Posterior vena cava (tissue), 2 donors: ENCODE data around the gene CXXC4. TPM values are rescaled to one million over a fixed set of nuclear protein-coding genes. Genes with fewer than 3 reads are reported as not detected.

Source experiments
- DNase-seq: peaks from one replicate; pipeline ENCODE4 v3.0.0-alpha.2; 2020; ENCODE audit warnings: low spot score
- intact Hi-C, 2 donors: fragments of 100-400 bp; cut with DNase I; formaldehyde crosslinking; loops; one replicate each; pipeline versions ENCODE4 v1.14.1 to v1.14.2; 2022 to 2023
- total RNA-seq, 2 donors: library from RNA; stranded (reverse); fragmentation: NEBNext Ultra II Directional; extraction: Animal tissue kit (Norgen Biotek cat#: 25700); gene quantifications; one replicate each; pipeline ENCODE4 v1.2.1, GENCODE V29; 2021
- donor health status: DM: yes; HTN: yes; CAD: no.
- donor health status: DM: yes; HTN: yes; CAD: no.

The CXXC4 gene
- total RNA-seq, 2 donors from 2014 or later = 0.14 to 0.37 TPM

GRCh38 chr4:104490770-104491480 lies 3.8 kb downstream of the CXXC4 start:
- intact Hi-C loops = no loop called here
- peak; percentile 91 for DNase-seq

DNA sequence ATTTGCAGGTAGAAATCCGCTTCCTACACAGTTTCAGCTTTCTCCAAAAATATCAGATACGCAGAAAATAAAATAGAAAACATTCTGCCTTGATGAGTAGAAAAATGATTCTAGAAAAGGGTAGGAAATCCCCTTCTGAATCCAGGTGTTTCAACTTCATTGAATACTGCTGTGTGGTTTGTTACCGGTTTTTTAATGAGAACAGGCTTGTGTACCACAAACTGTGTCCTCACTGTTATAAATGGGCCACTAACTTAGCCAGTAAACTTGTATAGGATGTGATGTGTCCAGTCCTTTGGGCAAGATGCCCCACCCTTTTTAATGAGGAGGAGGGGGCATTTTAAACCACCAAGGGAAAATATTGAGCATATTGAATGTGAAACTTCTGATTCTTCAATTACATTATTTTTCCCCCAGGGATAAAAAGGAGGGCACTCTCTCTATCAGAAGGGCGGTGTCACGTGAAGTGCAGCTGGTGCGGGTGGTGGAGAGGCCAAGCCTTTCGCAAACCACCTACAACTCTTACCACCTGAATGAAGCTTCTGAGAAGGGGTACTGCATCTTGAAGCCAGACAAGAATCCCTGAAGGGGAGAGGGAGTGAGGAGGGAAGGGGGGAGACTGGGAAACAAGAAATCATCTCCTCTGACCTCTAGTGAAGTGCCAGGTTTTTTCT lies 4.5 kb downstream of the CXXC4 start:
- intact Hi-C loops = no loop called here
- no peak for DNase-seq

DNA sequence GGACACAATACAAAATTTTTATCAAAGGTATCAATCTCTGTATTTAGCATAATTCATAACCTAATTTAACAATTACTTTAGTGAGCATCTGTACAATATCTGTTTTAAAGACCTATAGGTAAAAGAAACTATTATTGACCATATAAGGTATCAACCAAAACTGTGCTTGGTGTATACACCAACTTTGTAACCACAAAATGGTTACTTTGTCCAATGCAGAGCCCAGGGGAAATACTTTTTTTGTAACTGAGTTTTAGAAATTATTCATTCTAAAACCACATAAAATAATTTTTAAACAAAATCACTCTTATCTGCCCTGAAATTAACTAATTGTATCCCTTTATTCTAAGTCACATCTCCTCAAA lies 5.0 kb downstream of the CXXC4 start:
- intact Hi-C loops = no loop called here
- no peak for DNase-seq

DNA sequence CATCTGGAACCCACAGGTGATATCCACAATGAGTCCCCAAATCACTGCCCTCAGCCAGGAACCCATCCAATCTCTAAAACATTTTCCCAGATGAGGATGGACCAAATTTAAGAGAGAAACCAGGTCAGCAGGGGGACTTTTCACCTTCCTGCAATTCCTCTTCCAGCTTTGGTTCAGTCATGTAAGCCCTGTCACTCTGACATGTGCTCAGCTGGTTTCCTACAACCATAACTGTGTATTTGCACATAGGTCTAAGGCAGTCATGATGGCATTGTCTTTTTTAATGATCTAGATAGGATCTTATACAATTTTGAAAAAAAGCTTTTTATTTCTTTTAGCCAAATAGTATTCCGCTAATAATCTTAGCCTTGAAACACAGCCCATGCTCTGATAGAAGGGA lies 6.5 kb downstream of the CXXC4 start:
- DNase-seq = no peak
- intact Hi-C loops = no loop called here

DNA sequence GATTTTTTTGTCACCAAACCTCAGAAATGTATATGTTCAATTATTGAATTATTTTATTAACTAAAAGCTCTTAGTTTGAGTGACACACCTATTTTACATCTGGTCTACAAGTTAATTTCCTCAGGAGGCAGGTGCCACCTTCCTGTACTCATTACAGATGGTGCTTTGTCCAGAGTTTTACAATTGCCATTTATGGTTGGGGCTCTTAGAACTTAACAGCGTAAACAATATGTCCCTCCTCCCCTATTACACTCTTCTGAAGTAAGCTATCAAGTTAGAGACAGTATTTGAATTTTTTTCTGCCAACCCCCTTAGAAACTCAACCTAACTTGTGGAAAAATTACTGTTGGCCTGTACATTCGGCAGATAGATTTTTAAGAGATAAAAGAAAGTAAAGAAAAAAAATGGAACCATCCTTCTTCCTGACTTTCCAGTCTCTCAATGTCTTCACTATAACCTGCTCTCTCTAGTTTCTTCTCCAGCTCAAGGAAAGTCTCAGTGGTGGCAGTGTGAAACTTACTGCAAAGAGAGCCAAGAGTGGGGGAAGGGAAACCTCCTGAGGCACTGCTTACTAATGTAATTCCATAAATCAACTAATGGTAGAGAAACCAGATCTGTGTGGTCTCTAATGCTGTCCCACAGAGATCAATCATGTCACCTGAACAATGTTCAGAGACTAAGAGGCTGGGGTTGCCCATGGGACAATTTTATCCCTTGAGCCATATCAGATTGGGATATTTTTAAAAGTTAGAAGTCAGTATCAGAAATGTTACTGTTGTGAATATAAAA lies 7.8 kb downstream of the CXXC4 start:
- intact Hi-C loops = no loop called here

DNA sequence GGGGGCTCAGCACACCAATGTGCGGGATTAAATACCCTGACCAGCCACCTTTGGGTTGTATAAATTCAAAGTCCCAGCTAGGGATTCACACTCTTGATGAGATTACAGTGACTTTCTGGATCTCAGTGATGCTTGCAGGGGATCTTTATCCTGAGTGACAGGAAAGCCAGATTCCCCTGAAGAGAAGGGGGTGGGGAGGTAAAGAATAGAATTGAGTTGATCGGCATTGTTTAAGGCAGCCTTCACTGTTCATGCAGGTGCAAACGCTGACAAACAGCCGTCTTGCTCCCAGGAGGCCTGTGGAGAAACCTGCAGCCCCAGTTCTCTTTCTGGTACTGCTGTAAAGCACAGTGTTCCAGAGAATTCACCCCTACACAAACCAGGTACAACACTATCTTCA lies 19.0 kb downstream of the CXXC4 start:
- no peak for DNase-seq
- intact Hi-C loops = no loop called here

More for the DNA sequence above, 7.8 kb downstream of the CXXC4 start:
- no peak for DNase-seq

DNA sequence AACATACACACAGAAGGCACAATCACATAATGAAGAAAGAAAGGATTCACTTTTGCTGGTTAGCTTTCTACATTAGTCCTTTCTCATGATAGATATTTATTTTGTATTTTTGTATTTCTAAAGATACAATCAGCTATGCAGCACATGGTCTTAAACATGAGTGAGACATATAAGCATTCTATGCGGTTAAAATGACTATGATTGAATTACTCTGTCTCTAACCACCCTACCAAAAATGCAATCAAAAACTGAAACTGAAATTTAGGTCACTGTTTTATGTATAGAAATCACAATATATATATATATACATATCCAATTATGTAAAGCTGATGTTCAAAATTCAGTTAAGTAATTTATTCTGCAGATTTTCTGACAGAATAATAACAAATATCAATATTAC lies 21.9 kb downstream of the CXXC4 start:
- no peak for DNase-seq
- intact Hi-C loops = no loop called here

GRCh38 chr4:104470770-104471169 lies 23.9 kb downstream of the CXXC4 start:
- no peak for DNase-seq
- intact Hi-C loops = no loop called here

- no peak for DNase-seq
- intact Hi-C loops = no loop called here
These were observed 24.9 kb downstream of the CXXC4 start for GRCh38 chr4:104469794-104470193.

DNA sequence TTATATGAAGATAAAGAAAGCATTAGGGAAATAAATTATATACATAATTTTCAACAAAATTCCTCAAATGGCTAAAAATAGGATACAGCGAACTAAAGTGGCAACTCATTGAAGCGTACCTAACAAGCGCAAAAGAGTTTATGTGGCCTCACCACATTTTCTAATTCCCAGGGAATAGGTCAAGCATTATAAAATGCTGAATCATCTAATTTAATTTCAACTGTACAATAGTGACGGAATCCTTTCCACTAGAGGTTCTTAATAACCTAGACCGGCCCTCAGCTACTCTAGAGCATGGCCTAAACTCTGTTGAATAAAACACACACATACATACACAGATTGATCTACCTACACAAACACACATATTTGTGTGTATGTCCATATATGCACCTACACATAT lies 29.1 kb downstream of the CXXC4 start:
- intact Hi-C loops = no loop called here
- DNase-seq = no peak

DNA sequence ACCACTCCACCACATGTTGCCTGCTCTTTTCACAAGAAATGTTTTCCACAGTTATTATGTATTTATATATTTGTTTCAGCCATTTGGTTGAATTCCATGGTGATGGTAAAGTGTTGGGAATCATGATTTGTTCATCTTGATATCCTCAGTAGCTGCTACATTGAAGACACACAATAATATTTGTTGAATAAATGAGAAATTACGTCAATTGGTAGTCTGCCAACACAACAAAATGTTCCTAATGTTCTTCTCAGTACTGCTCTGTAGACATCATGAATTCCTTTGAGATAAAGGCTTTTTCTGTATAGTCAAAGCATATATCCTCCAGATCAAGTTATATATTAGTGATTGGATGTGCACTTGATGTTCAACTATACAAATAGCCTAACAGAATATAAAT lies 29.5 kb downstream of the CXXC4 start:
- no peak for DNase-seq
- intact Hi-C loops = no loop called here

GRCh38 chr4:104462641-104463040 lies 32.1 kb downstream of the CXXC4 start:
- no peak for DNase-seq
- intact Hi-C loops = no loop called here

- DNase-seq = no peak
- intact Hi-C loops = no loop called here
These were observed 37.2 kb downstream of the CXXC4 start for GRCh38 chr4:104457308-104457981.

DNA sequence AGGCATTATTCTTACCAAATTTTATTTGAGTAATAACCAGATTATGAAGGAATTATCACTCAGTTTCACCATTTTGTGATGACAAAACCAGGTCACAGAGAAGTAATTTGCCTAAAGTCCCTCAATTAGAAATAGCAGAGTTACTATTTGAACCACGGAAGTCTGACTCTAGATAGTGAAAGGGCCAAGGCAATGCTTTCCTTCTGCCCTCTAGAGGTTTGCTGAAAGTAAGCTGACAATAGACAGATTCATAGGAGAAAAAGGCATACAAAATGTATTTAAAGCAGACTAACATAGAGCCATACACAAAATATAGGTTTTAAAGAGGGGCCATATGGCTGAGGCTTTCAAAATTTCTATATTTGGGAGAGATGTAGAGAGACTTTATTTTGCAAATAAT lies 43.1 kb downstream of the CXXC4 start:
- intact Hi-C loops = no loop called here
- DNase-seq = no peak

DNA sequence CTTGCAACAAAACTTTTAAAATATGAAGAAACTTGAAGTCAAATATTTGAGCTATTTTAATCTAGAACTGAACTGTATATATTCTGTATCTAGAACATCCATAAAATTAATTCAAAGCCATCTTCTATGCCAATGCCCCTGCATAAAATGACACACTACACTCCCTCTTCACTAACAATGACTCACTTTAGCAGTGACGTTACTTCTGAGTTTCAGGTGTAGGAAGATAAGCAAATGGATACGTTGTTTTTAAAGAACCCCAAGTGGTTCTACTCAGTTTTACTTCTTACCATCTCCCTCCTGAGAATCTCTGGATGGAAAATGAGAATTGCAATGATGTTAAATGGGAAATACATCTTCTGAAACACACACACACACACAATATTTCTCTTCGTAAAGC lies 45.2 kb downstream of the CXXC4 start:
- intact Hi-C loops = no loop called here
- DNase-seq = no peak

- DNase-seq = no peak
- intact Hi-C loops = no loop called here
These were observed 47.4 kb downstream of the CXXC4 start for GRCh38 chr4:104447294-104447693.

DNA sequence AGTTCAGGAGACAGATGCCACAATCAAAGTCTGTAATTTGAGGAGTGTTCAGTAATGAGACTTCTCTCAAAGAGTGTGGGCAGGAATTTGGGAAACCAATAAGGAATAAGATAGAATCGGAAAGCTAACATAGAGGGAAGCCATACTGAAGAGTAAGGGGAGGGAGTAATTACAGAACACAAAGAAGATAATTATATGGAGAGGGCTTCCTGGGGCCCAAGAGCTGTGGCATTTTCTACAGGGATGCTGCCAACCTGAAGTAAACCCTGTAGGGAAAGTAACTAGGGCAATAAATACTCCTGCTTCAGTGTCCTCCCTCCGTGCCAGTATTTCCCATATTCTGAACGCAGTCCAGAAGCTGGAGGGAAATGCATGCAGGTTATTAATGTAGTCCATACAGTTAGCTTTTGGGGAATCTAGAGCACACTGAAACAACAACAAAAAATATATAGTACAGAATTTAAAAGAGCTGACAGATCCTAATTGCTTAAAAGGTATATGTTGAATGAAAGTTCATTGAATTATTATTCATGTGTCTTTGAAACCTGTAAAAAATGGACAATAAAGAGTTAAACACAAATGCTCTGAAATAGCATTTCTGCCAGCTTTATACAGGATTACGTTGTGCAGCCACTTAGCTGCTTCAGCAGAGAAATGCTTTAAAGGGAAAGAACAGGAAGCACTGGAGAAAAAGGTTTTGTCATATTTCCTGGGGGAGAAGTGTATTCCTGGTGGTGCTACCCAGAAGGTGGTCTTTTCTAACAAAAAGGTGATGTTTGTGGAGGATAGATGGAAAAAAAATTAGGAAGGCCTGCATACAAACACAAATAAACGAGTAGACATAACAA lies 48.0 kb downstream of the CXXC4 start:
- no peak for DNase-seq
- intact Hi-C loops = no loop called here

GRCh38 chr4:104444685-104445084 lies 50.0 kb downstream of the CXXC4 start:
- no peak for DNase-seq
- intact Hi-C loops = no loop called here

GRCh38 chr4:104436542-104436941 lies 58.2 kb downstream of the CXXC4 start:
- DNase-seq = no peak
- intact Hi-C loops = no loop called here
